HCEC 1CT (cell line): ENCODE results near the gene CPT1B.

Source experiments
- DNase-seq: peaks from one replicate; pipeline ENCODE4 v3.0.0-alpha.2; 2017

The CPT1B gene

DNA sequence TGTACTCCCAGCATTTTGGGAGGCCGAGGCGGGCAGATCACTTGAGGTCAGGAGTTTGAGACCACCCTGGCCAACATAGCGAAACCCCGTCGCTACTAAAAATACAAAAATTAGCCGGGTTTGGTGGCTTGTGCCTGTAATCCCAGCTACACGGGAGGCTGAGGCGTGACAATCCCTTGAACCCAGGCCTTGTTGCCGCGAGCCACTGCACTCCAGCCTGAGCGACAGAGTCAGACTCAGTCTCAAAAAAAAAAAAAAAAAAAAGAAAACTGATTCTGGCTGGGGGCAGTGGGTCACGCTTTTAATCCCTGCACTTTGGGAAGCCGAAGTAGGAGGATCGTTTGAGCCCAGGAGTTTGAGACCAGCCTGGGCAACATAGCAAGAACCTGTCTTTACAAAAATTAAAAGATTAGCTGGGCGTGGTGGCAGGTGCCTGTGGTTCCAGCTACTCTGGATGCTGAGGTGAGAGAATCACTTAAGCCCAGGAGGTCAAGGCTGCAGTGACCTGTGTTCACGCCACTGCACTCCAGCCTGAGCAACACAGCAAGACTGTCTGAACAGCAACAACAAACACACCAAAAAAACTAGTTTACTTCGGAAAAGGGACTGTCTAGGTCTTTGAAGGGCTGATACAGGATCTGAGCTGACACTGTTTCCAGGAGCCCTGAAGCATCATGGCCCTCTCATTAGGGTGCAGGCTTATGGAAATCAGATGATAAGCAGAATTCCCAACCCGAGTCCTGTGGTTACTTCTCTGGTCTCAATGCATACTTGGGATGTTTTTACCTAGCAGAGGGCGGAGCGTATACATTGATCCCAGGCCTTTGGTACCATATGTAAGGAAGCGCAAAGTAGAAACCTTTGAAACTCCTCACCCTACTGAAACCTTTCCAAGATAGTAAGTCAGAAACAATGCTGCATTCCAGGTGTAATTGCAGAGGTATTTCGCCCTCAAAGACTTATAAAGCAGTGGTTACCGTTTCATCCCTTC lies 6.2 kb upstream of the CPT1B start:
- DNase-seq, result no peak

DNA sequence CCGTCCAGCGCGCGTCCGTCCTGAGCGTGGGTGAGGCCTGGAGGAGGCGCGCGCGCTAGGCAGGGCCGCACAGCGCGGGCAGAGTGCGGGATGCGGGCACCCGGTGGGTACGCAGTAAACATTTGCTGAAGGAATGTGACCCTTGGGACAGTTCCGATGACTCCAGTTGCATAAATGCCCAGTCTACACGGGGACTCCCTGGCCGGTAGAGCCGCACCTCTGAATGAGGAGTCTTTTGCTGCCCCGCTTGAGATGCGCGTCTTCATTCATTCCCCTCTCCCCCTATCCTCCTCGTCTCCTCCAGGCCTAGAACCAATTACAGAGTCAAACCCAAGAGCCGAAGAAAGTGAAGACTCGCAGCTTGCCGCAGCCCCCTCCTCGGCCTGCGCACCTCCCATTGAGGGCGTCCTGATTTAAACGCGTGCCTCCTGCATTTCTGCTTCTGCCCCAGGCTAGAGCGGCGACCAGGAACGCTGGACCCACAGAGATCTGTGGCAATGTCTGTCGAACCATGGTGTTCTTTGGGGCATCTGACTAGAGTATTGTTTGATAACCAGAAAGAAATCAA lies 5.2 kb upstream of the CPT1B start:
- no peak for DNase-seq

DNA sequence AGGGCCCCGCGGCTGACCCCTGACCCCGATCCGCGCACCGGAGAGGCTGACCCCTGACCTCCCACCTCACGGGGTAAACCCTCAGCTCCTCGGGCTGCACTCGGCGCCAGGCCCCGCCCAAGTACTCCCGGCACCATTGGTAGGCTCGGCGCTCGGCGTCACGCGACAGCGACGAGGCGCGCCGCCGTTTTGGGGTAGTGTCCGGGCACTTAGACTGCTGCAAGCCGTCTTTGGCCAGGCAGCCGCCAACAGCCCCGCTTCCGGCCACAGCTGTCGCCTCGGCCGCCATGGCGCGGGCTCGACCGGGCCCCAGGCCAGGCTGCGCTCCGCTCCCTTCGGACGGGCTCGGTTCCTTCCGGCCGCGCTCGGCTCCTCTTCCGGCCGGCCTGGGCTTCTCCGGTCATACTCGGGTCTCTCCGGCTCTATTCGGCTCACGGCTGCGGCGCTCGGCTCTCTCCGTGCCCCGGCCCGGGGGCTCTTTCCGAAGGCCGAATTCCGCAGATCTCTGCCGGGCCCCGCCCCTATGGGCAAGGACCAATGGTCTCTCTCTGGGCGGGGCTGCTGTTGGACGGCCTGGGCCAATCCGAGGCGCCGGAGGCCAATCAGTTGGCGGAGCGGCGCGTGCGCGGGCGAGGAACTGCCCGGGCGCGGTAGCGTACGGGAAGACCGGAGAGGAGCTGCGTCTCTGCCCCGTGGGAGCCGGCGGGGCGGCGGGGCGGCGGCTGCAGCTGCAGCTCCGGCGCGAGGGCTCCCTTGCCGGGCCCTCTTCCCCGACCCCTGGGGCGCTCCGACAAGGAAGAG lies 4.5 kb upstream of the CPT1B start, which contains the start of gene CHKB:
TSS of gene CHKB (minus strand) at position 357 of the 801 bp plus-strand sequence. CDS start at position 289, 68 bp downstream.
- DNase-seq, result peak; percentile 97

DNA sequence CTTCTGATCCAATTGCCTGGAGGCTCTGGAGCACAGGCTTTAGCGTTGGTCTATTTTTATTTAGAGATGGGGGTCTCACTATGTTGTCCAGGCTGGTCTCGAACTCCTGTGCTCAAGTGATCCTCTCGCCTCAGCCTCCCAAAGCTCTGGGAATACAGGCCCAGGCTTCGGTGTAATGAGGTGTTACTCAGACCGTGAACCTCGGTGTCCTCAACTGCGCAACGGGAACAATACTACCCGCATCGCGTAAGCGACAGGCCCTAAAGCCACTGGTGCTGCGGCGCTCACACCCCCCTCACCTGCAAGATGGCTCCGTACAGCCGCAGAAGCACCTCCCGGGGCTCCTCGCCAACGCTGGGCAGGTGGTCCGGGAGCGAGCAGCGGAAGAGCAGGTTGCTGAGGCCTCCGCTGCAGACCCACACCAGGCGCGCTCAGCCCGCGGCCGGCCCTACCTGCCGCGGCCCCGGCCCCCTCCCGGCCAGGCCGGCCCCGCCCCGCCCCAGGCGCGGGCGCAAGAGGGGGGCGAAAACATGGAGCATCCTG lies 3.8 kb upstream of the CPT1B start:
- DNase-seq, result no peak

DNA sequence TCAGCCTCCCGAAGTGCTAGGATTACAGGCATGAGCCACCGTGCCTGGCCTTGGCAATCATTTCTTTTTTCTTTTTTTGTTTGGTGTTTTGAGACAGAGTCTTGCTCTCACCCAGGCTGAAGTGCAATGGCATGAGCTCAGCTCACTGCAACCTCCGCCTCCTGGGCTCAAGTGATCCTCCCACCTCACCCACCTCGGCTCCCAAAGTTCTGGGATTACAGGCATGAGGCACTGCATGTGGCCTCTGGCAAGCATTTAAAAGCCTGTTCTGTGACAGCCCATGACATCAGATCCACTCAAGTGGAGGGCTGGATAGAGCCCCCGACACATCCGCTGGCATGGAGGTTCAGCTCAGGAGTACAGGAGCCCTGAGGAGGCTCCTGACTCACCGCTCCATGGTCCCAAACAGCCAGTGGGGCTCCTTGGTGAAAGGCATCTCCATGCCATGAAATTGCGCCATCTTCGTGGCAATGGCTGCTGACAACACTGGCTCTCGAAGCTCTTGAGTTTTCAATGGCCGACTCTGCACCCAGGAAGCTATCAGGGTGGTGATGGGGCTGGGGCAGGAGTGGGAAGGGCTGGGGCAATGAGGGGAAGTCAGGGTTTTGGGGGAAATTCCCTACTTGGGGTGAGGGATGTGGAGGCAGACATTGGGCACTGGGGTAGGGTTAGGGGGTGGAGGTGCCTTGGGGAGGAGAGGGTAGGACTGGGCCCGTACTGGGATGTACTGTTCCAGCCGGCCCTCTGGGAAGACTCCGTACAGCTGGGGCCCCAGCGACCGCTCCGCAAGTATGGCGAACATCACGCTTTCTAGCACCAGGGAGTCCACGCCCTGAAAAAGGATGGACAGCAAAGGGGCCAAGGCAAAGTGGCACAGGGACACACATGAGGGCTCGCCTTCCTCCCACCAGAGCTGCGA lies 3.1 kb upstream of the CPT1B start:
- no peak for DNase-seq

DNA sequence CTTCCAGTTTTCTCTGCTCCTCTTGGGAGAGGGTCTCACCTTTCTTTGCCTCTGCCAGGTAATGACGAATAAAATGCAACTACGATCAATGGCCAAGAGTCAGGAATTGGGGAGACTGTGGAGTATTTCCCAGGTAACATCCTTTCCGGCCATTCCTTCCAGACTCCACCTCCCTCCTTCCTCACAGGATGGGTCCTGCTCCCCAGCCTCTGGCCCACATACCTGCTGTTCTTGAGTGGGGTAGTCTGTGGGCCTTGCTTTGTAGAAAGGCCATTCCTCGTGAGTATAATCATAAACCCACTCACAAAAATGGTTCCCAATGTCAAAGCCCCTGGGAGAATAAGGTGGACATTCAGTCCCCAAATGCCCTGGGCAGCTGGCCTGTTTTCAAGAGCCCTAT lies 1.5 kb upstream of the CPT1B start:
- no peak for DNase-seq

DNA sequence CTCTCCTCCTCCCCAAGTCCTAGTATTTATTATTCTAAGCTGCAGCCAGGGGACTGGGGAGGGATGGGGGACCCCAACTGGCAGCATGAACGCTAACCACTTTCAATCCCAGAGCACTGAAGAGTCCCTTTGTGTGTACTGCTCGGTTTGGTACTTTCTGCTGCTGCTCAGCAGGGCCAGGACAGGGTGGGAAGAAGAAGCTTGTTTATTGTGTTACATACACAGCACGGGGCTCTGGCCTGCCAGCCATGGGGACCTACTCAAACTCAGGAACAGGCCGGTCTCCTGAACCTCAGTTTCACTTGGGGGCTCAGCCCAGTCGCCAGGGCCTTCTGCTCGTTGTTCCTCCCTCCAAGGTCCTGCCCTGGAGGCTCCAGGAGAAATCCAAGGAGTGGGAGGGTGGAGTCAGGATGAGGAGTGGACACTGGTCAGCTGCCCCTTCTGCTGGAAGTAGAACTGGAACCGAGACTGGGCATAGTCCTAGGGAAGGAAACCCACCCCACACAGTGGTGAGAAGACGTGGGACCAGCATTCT lies 616 bp upstream of the CPT1B start:
- no peak for DNase-seq

DNA sequence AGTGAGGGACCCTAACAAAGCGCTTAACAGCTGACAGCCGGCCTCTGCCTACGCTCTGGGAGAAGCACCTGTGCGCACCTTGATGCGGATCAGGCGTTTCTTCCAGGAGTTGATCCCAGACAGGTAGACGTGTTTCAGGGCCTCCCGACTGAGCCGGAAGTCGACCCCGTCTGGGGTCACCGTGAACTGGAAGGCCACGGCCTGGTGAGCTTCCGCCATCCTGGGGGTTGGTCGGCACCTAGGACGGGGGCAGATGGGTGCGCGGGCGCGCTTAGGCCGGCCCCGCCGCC lies 585 bp downstream of the CPT1B start:
- no peak for DNase-seq

DNA sequence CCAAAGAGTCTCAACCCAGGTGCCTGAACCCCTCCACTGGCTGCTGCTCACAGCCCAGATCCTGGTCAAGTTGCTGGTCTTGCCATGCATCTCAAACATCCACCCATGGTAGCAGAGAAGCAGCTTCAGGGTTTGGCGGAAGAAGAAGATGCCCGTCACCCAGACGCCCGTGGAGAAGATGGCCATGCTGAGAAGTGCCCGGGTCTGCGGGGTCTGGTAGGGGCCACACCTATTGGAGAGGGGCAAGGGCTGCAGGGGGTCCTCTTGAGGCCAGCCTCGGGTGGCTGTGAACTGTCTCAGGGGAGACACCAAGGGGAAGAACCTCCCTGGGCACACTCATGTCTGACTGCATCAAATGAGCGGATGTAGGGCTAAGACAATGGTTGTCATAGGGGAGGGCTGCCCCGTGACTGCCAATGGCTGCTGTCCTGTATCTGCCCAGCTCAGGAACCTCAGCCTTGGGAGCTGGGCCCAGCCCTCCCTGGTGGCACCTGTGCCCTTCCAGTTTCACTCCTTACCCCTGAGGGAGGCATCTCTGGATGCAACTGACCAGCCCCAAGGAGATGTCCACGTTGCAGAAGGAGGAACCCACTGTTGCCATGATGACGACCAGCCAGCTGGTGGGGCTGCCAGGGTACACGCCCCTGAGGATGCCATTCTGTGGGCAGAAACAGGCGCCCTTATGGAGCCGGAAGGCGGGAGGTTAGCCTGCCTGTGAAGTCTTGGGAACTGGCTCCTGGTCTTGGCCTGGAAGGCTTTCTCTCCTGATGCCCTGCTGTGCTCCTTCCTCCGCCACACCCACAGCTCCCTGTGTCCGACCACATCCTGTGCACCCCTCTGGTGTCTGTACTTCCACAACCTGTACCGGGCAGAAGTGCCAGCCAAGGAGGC lies 1.2 kb downstream of the CPT1B start:
- DNase-seq, result no peak

DNA sequence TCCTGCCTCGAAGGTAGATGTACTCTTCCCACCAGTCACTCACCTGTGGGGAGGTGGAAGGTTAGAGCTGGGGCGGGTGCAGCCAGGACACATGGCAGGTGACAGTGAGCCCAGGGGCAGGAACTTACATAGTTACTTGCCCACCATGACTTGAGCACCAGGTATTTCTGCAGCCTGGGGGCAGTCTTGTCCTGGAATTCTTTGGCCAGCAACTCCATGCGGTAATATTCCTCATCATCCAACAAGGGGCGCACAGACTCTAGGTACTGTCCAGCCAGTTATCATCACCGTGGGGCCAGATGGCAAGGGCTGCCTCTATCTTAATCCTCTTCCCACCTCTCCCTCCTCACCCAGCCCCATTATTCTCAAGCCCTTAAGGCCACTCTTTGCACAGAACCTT lies 2.2 kb downstream of the CPT1B start:
- peak; percentile 53 for DNase-seq

DNA sequence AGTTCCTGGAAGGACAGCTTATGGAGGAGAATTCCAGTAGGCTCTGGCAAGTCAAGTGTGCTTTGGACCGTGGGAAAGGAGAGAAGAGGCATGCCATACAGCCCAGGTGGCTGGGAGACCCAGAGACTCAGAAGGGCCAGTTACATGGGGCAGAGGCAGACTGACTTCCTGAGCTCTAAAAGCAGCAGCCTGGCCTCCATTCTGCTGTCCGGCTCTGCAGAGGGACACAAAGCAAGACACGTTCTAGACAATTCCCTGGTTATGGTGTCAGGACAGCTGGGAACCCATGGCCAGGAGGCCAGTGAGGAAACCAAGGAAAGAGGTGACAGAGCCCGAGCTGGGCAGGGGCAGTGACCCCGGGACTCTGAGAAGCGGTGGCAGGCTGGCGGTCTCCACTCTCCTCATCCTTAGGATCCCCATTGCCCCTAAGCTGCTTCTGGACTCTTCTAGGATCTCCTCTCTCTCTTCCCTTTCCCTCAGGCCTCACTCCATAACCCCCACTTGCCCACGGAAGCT lies 2.7 kb downstream of the CPT1B start:
- no peak for DNase-seq

DNA sequence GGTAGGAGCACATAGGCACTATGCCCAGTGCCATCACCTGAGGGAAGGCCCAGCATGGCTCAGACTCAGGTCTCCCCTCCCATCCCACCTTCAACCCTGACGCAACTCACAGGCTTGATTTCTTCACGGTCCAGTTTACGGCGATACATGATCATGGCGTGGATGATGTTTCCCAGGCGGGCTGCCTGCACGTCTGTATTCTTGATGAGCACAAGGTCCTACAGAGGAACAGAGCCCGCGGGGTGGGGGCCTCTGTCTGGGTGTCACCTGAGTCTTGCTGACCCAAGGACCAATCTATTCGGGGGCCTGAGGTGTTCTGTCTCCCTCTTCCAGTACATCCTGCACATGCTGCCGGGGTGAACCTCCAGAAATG lies 3.9 kb downstream of the CPT1B start:
- DNase-seq, result no peak

DNA sequence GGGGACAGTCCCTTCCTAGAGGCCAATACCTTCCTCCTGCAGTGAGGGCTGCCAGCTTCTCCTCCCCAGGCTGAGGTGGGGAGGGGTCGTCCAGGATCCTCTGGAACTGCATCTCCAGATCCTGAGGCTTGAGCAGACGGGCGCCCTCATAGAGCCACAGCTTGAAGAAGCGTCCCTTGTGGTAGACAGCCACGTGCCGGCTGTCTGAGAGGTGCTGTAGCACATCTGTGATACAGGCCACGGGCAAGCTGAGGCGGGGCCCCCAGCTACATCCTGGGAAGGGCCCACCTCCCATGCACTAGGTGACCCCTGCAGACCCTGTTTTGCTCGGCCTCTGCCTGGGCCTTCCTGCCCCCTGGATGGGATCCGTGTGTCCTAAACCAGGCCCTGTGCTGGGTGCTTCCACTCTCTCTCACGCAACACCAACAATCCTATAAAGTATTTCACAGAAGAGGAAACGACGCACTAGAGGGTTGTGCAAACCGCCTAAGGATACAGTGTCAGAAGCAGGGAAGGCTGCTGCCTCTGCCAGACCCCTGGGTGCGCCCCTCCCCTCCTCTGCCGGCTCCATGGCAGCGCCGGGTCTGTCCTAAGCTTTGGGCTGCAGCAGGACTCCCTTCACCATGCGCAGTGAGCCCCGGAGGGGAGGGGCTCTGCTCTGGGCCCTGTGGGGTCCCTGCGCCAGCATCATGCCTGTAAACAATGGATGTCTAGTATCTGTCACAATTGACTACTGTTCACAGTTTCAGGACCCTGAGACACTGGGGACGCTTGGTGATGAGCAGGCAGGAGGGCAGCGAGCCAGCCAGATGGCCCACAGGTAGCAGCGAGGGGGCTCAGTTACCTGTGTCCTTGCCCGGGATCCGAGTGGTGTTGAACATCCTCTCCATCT lies 4.5 kb downstream of the CPT1B start:
- no peak for DNase-seq

DNA sequence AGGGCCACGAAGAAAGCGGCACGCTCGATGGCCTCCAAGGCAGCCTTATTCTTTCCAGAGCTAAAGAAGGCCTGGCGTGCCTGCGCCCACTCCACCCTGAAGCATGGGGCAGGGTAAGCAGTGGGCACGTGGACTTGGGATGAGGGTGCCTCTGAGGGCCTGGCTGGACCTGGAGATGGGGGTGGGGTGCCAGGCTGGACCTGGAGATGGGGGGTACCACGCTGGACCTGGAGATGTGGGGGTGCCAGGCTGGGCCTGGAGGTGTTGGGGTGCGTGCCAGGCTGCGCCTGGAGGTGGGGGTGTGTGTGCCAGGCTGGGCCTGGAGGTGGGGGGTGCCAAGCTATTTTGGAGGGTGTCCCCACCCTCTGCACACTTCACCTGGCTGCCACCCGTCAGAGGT lies 5.3 kb downstream of the CPT1B start:
- no peak for DNase-seq

DNA sequence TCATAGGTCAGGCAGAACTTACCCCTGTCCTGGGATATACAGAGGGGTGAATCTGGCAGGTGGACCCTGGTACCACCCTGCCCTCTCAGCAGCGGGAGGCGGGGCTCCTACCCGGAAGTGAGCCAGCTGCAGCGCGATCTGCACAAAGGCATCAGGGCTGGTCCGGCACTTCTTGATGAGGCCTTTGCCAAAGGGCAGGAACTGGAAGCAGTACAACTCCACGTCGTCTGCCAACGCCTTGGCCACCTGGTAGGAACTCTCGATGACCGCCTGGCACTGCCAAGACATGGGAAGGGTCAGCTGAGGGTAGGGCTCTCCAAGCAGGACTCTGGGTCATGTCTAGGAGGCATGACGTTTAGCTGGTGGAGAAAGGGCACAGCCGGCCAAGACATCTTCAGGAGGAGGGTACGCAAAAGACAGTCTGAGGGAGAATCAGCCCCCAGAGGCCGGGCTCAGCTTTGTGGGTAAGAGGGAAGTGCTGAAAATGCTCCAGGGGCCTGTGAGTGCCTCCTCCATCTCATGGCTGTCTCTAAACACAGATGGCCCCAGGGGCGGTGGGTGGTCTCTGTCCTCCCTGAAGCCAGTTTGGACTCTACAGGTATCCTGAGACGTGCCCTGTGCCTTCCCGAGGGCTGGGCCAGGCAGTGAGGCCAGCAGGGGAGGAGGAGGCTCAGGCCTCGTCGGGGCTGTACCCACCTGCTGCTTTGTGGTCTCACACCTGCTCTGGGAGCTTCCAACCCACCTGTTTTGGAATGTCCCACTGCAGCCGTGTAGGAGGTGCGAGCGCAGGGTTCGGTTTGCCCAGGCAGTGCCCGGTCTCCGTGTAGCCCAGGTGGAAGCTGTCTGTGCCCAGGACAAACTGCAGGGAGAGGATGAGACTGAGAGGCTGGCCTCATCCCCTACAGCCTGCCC lies 6.7 kb downstream of the CPT1B start:
- no peak for DNase-seq

DNA sequence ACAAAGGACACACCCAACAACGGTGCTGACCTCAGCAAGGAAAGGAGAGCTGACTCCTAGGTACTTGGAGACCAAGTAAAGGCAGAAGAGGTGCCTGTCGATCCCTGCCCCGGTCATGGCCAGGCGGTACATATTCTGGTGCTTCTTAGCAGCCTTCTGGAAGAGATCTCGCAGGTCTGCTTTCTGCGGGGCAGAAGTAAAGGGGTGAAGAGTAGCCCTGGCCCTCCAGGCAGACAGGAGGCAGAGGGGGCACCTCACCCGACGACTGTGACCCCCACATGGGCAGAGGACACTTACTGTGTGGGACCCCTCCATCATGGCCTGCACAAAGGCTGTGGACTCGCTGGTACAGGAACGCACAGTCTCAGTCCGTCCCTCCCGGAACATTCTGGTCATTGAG lies 7.4 kb downstream of the CPT1B start:
- DNase-seq, result no peak

DNA sequence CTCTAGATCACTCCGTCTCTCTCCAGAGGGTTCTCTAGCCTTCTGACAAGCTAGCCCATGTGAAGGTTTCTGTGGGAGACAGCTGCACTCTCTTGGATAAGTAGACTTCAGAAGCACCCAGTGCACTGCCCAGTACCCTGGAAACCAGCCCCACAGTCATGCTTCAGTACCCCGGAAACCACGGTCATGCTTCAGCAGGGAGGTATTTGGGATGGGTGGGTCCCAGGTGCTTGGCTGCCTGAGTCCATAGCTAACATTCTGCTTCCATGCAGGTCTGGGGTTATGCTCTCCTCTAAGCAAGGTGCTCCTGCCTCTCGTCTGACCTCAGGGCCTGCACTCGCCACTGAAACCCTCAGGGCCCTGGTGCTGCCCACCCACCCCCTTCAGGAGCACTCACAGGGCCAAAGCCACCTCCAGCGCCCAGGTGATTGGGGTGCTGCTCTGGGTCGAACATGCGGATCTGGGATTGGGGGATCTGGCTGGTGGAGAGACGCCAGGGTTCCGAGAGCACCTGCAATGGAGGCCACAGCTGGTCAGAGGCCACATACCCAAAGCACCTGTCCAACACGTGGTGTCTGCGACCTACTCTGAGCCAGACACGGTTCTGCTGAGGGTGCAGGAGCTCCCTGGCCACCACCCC lies 8.2 kb downstream of the CPT1B start:
- DNase-seq, result no peak

DNA sequence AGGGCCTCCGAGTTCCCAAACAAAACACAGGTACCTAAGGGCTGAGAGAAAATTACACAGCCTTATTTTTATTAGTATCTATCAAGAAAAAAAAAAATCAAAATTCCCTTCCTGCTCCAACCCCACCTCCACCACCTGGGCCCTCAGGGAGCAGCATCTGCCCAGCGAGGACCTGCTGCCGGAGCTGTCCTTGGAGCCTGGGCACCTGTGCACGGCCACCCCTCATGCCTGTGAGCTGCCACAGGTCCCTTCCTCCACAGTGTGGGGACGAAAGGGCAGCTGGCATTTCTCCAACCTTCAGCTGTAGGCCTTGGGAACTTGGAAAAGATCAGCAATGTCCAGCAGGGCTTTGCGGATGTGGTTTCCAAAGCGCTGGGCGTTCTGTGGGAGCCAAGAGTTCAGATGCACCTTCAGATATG lies 9.2 kb downstream of the CPT1B start:
- DNase-seq, result no peak
